Right ventricle myocardium superior (tissue), 1 donor: ENCODE measurements around the gene CFTR. TPM values are rescaled to one million over a fixed set of nuclear protein-coding genes. Genes with fewer than 3 reads are reported as not detected.
"Not testable (repeated sequence)": the region's sequence is repeated elsewhere in the genome, so short reads cannot be mapped to it uniquely, and the experiment has no call there.

Experiments used
- ATAC-seq: fragments of 200-7000 bp; cut with Tn5 transposase; one replicate; pipeline ENCODE4 v1.9.1; 2020; ENCODE audit warnings: mild to moderate bottlenecking; ENCODE audit not compliant: poor library complexity
- DNase-seq: peaks from one replicate; pipeline ENCODE4 v3.0.0-alpha.2; 2020
- intact Hi-C: fragments of 100-400 bp; cut with DNase I; formaldehyde crosslinking; loops from one replicate; pipeline ENCODE4 v1.11.2; 2022
- long read RNA-seq: library from polyadenylated mRNA; unstranded; transcript quantifications from one replicate; pipeline ENCODE4 v2.0.0, GENCODE V29; 2021
- total RNA-seq: library from RNA; stranded (reverse); fragmentation: NEBNext Ultra II Directional; extraction: Animal tissue kit (Norgen Biotek cat#: 25700); gene quantifications from one replicate; pipeline ENCODE4 v1.2.1, GENCODE V29; 2021
- donor health status: DM: no; HTN: yes; CAD: no; lungs with severe emphysema.

CFTR gene
- 0.86 TPM for total RNA-seq
- long read RNA-seq, partial matches to known transcripts: 0 of 3 reads
- long read RNA-seq, other reads (novel, unspliced or antisense): 3 of 3 reads

GRCh38 chr7:117479225-117480054 lies at the start of gene CFTR:
Gene CFTR (plus strand): TSS chr7:117480025. CDS start chr7:117480095, 70 bp downstream.
- intact Hi-C loops: no loop called here
- ATAC-seq: peak; percentile 73
- peak; percentile 47 for DNase-seq

- DNase-seq: no peak
- ATAC-seq: no peak
- intact Hi-C loops: no loop called here
These were observed 44.3 kb upstream of the CFTR start for GRCh38 chr7:117435475-117436043.

- no peak for ATAC-seq
- intact Hi-C loops: no loop called here
- DNase-seq: no peak
These were observed 35.2 kb upstream of the CFTR start for GRCh38 chr7:117444646-117445045.

- ATAC-seq (no peak), DNase-seq (no peak)
- intact Hi-C loops: no loop called here
These were observed 34.6 kb upstream of the CFTR start for GRCh38 chr7:117445206-117445605.

- ATAC-seq: no peak
- intact Hi-C loops: no loop called here
- DNase-seq: no peak
These were observed 33.5 kb upstream of the CFTR start for GRCh38 chr7:117446220-117446815.

GRCh38 chr7:117448655-117449054 lies 31.2 kb upstream of the CFTR start:
- intact Hi-C loops: no loop called here
- DNase-seq: no peak
- no peak for ATAC-seq

GRCh38 chr7:117458977-117459583 lies 20.7 kb upstream of the CFTR start:
- intact Hi-C loops: loop anchor here (5.0 to 10.0 kb wide), 2 partner anchors 258 to 696 kb away; no protein-coding TSS in a partner anchor
- DNase-seq: no peak

GRCh38 chr7:117459735-117460134 lies 20.1 kb upstream of the CFTR start:
- intact Hi-C loops: loop anchor here (5.0 to 10.0 kb wide), 2 partner anchors 258 to 695 kb away; no protein-coding TSS in a partner anchor
- no peak for ATAC-seq
- no peak for DNase-seq

More at GRCh38 chr7:117458977-117459583, 20.7 kb upstream of the CFTR start:
- no peak for ATAC-seq

GRCh38 chr7:117460815-117461214 lies 19.0 kb upstream of the CFTR start:
- intact Hi-C loops, ATAC-seq, DNase-seq: not testable (repeated sequence)

GRCh38 chr7:117468174-117468573 lies 11.7 kb upstream of the CFTR start:
- no peak for ATAC-seq
- intact Hi-C loops: no loop called here
- DNase-seq: no peak

- DNase-seq (peak; percentile 71), ATAC-seq (peak; percentile 85)
- intact Hi-C loops: no loop called here
These were observed 9.0 kb upstream of the CFTR start for GRCh38 chr7:117470777-117471176.

- DNase-seq: no peak
- peak; percentile 95 for ATAC-seq
- intact Hi-C loops: no loop called here
These were observed 7.5 kb upstream of the CFTR start for GRCh38 chr7:117472335-117472734.

- DNase-seq (no peak), ATAC-seq (no peak)
- intact Hi-C loops: no loop called here
These were observed 3.1 kb upstream of the CFTR start for GRCh38 chr7:117476557-117477215.

GRCh38 chr7:117478836-117479224 lies 995 bp upstream of the CFTR start:
- intact Hi-C loops: no loop called here
- DNase-seq (no peak), ATAC-seq (no peak)

GRCh38 chr7:117480055-117480362 lies 184 bp downstream of the CFTR start:
- DNase-seq (no peak), ATAC-seq (no peak)
- intact Hi-C loops: no loop called here

GRCh38 chr7:117480978-117481377 lies 1.2 kb downstream of the CFTR start:
- intact Hi-C loops: no loop called here
- ATAC-seq (no peak), DNase-seq (no peak)

GRCh38 chr7:117485118-117485620 lies 5.3 kb downstream of the CFTR start:
- intact Hi-C loops: no loop called here
- DNase-seq: no peak
- no peak for ATAC-seq

GRCh38 chr7:117489016-117489415 lies 9.2 kb downstream of the CFTR start:
- ATAC-seq (no peak), DNase-seq (no peak)
- intact Hi-C loops: no loop called here

- DNase-seq: no peak
- ATAC-seq: no peak
- intact Hi-C loops: no loop called here
These were observed 9.6 kb downstream of the CFTR start for GRCh38 chr7:117489430-117489829.
